Thyroid gland (tissue), 4 donors: Measurements from ENCODE around the gene PVR.

Source experiments
- CTCF ChIP-seq, 6 experiments: fragments of 200-600 bp in 3 of 6; fragments of 450-650 bp in 3 of 6; sonication (generic) in 3 of 6; IDR thresholded peaks; one replicate each; pipeline ENCODE4 v1.5.1; 2016 to 2019; ENCODE audit warnings: antibody characterized with exemption in 6 of 6, mild to moderate bottlenecking in 2 of 6, inconsistent platforms in 1 of 6, moderate library complexity in 1 of 6
- POLR2A ChIP-seq, 2 donors: fragments of 450-650 bp; IDR thresholded peaks; one replicate each; pipeline ENCODE4 v1.6.1; 2017; ENCODE audit warnings: antibody characterized with exemption in 2 of 2, mild to moderate bottlenecking in 2 of 2, moderate library complexity in 1 of 2

GRCh38 chr19:44618640-44619357 is 24.9 kb upstream of the PVR start:
- TF ChIP-seq CTCF (IDR thresholded peaks at IDR 0.05) (no peak), POLR2A (IDR thresholded peaks at IDR 0.05) (no peak)
